K562 (cell line): ENCODE data around the gene GAS2L1. TPM values are rescaled to one million over a fixed set of nuclear protein-coding genes. Genes with fewer than 3 reads are reported as not detected.
A peak's percentile ranks its signal among the peaks of the same experiment; 100 is the strongest.

Experiments used
- ATAC-seq: fragments of 200-7000 bp; cut with Tn5 transposase; 3 replicates; pipeline ENCODE4 v1.9.1; 2020; ENCODE audit warnings: moderate library complexity
- BruUV-seq: library from RNA; stranded (reverse); fragments of 400-500 nt; replicated peaks from 2 replicates; lab custom pipeline; 2021; lab: Mats Ljungman, UMichigan
- CTCF ChIA-PET: fragments of 300-600 bp; formaldehyde crosslinking; extraction: SDS; loops from one replicate; lab custom pipeline; 2021; ENCODE audit warnings: low intra/inter-chr PET ratio; lab: Yijun Ruan, JAX
- POLR2A ChIA-PET: fragments of 300-600, 350-650 bp; sonication (Branson Sonifier 250); formaldehyde crosslinking; extraction: SDS; loops from one replicate; lab custom pipeline; 2021; ENCODE audit warnings: antibody characterized with exemption, inconsistent platforms; lab: Yijun Ruan, JAX
- DNase-seq, 4 experiments: peaks; one replicate each; pipeline versions ENCODE4 v3.0.0 to v3.0.0-alpha.2; 2011 to 2018; ENCODE audit warnings: low spot score in 3 of 4, mixed read lengths in 3 of 4; ENCODE audit errors: extremely low read depth in 1 of 4
- FAIRE-seq: peaks from 2 replicates; lab custom pipeline; 2011; peaks lifted over from hg19 to GRCh38; lab: Jason Lieb, UNC
- H2AFZ ChIP-seq: 2 replicates; pipeline ENCODE4 v1.6.0; 2011; ENCODE audit warnings: low read depth, low read length, control low read depth, inconsistent platforms
- H3K27ac ChIP-seq: fragments of 200-600 bp; 3 replicates; pipeline ENCODE4 v1.8.0; 2011; ENCODE audit warnings: low read depth, mild to moderate bottlenecking, control low read depth, inconsistent platforms, low read length, moderate library complexity, mixed read lengths; ENCODE audit errors: extremely low read depth
- H3K27me3 ChIP-seq, 2 experiments: fragments of 300-600 bp in 1 of 2; 2 replicates in 1 of 2; 3 replicates in 1 of 2; pipeline versions ENCODE4 v1.6.0 to v1.8.0; 2011; ENCODE audit warnings: inconsistent platforms in 2 of 2, low read length in 2 of 2, mild to moderate bottlenecking in 1 of 2, mixed read lengths in 1 of 2, moderate library complexity in 1 of 2; ENCODE audit not compliant: control insufficient read depth in 2 of 2, insufficient read depth in 2 of 2
- H3K36me3 ChIP-seq: fragments of 300-600 bp; 3 replicates; pipeline ENCODE4 v1.8.0; 2011; ENCODE audit warnings: mild to moderate bottlenecking, low read length, inconsistent platforms; ENCODE audit not compliant: control insufficient read depth, insufficient read depth
- H3K4me1 ChIP-seq, 2 experiments: fragments of 200-600 bp in 1 of 2; replicated peaks in 1 of 2; 2 replicates in 1 of 2; 3 replicates in 1 of 2; pipeline versions ENCODE4 v1.5.1 to v1.8.0; 2011; ENCODE audit warnings: inconsistent platforms in 2 of 2, low read length in 2 of 2, mild to moderate bottlenecking in 1 of 2, mixed read lengths in 1 of 2, moderate library complexity in 1 of 2; ENCODE audit not compliant: control insufficient read depth in 2 of 2, insufficient read depth in 2 of 2
- H3K4me2 ChIP-seq: 2 replicates; pipeline ENCODE4 v1.6.1; 2011; ENCODE audit warnings: low read length, control low read depth, inconsistent platforms, mixed read lengths; ENCODE audit not compliant: insufficient read depth
- H3K4me3 ChIP-seq: fragments of 200-600 bp; sonication (generic), shearing (Covaris generic); 2 replicates; pipeline ENCODE4 v1.5.1; 2016; ENCODE audit warnings: control low read depth, inconsistent platforms
- H3K79me2 ChIP-seq: fragments of 200-600 bp; 3 replicates; pipeline ENCODE4 v1.8.0; 2011; ENCODE audit warnings: low read length, inconsistent platforms; ENCODE audit not compliant: control insufficient read depth, insufficient read depth
- H3K9ac ChIP-seq, 2 experiments: 2 replicates each; pipeline versions ENCODE4 v1.6.0 to v1.6.1; 2011; ENCODE audit warnings: low read depth in 2 of 2, low read length in 2 of 2, control low read depth in 1 of 2, inconsistent platforms in 1 of 2, mild to moderate bottlenecking in 1 of 2, mixed read lengths in 1 of 2; ENCODE audit not compliant: insufficient read depth in 1 of 2
- H3K9me1 ChIP-seq: one replicate; pipeline ENCODE4 v1.6.0; 2011; ENCODE audit warnings: inconsistent platforms, mild to moderate bottlenecking, low read length, moderate library complexity; ENCODE audit not compliant: control insufficient read depth, insufficient read depth
- H3K9me3 ChIP-seq: replicated peaks from 2 replicates; pipeline ENCODE4 v1.5.1; 2011; ENCODE audit warnings: low read depth, low read length, inconsistent platforms; ENCODE audit not compliant: control insufficient read depth, insufficient read depth
- H4K20me1 ChIP-seq: replicated peaks from 2 replicates; pipeline ENCODE4 v1.6.1; 2011; ENCODE audit warnings: low read length, inconsistent platforms, mixed read lengths; ENCODE audit not compliant: control insufficient read depth, insufficient read depth
- RBM22 ChIP-seq: fragments of 200-400 bp; formaldehyde crosslinking; IDR thresholded peaks from 2 replicates; pipeline ENCODE4 v1.6.1; 2018; ENCODE audit warnings: low read length, low read depth; ENCODE audit not compliant: poor library complexity, severe bottlenecking
- ZBTB7A ChIP-seq: IDR thresholded peaks from 2 replicates; pipeline ENCODE4 v1.6.1; 2011; ENCODE audit warnings: low read depth, mild to moderate bottlenecking, low read length, moderate library complexity, borderline replicate concordance; ENCODE audit not compliant: control insufficient read depth
- ZKSCAN1 ChIP-seq: fragments of 150-350 bp; IDR thresholded peaks from 2 replicates; pipeline ENCODE4 v1.6.1; 2016; ENCODE audit warnings: low read depth, low read length
- ZNF277 ChIP-seq: fragments of 250-450 bp; sonication (Bioruptor Pico); IDR thresholded peaks from 2 replicates; pipeline ENCODE4 v1.8.0; 2022; ENCODE audit warnings: inconsistent platforms, mild to moderate bottlenecking, moderate library complexity, borderline replicate concordance
- ZNF740 ChIP-seq, 3 experiments: fragments of 200-800 bp in 1 of 3; sonication (Bioruptor generic) in 1 of 3; sonication (generic) in 1 of 3; formaldehyde crosslinking in 1 of 3; IDR thresholded peaks; 2 replicates each; pipeline versions ENCODE4 v1.6.1 to v1.8.0; 2016 to 2022; ENCODE audit warnings: mild to moderate bottlenecking in 2 of 3, missing compliant biosample characterization in 2 of 3, missing genetic modification characterization in 2 of 3, missing genetic modification reagents in 1 of 3
- WGBS: fragments of 100-300 bp; shearing (Covaris generic); methylation state at CpG from one replicate; pipeline ENCODE4 v1.1.6; 2016; ENCODE audit warnings: low coverage, mixed read lengths; ENCODE audit not compliant: insufficient coverage; ENCODE audit errors: missing lambda C conversion rate; 5-methylcytosine and 5-hydroxymethylcytosine counted together
- in situ Hi-C: fragments of 300-500 bp; cut with MboI; formaldehyde crosslinking; loops from 4 replicates; pipeline ENCODE4 v1.15.0; 2018; ENCODE audit warnings: inconsistent platforms, mixed read lengths
- intact Hi-C: fragments of 100-400 bp; cut with micrococcal nuclease; formaldehyde crosslinking; loops from 2 replicates; pipeline ENCODE4 v1.14.2; 2022
- polyA plus RNA-seq, 8 experiments: library from polyadenylated mRNA; depleted of rRNA in 4 of 8; stranded (reverse) in 5 of 8; unstranded in 3 of 8; fragments of >200 nt; fragmentation: Nextera tagmentation in 2 of 8; fragmentation: Illumina TruSeq in 1 of 8; extraction: Ambion mirVana in 2 of 8; extraction: Trizol in 1 of 8; gene quantifications; 2 replicates each; pipeline versions ENCODE4 v1.2.1 to v1.2.3, GENCODE V29; 2011 to 2014; ENCODE audit warnings: inconsistent platforms in 1 of 8, missing spikeins in 1 of 8
- total RNA-seq, 7 experiments: library from RNA; depleted of rRNA in 6 of 7; stranded (reverse); fragments of >200 nt in 6 of 7; fragmentation: Illumina TruSeq in 2 of 7; extraction: Trizol in 2 of 7; gene quantifications; 2 replicates each; pipeline versions ENCODE4 v1.2.1 to v1.2.3, GENCODE V29; 2011 to 2021; ENCODE audit warnings: low replicate concordance in 1 of 7

Gene GAS2L1
- total and polyA plus RNA-seq, 9 of the 15 experiments (the other 6 are each of a cell fraction or from before 2014, with no cell fraction given) = 0.56 to 19.7 (median 3.2) TPM

DNA sequence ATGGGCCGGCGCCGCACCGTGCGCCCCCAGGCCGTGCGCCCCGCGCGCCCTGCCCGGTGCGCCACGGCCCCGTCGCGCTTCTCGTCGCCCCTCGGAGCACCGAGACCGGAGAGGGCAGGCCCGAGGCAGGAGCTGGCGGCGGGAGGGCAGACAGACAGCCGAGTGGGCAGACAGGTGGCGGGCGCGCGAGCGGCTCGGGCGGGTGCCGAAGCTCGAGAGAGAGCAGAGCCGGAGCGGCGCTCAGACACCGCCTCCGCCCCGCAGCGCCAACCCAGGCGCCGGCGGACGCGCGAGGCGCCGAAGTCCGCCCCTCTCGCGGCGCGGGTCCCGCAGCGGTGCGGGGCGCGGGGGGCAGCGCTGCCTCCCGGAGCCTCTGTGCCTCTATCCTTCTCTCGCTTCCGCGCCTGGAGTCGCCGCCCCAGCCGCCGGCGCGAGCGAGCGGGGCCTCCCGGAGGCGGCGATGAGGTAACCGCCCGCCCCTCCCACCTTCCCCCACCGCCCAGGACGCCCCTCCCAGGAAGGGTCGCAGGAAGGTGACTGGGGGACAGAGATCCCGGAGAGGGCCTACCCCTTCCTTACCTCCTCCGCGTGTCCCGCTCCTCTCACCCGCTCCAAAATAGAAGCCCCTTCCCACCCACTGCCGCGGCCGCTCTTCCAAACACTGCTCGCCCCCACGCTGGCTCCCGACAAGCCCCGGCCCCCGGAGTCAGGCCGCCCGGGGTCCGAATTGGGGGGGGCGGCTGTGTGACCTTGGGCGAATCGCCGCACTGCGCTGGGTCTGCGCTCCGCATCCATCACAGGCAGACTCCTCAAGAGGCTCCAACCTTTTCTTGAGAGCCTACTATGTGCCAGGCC, 9.1 kb downstream of the GAS2L1 start, which contains the start of gene RASL10A:
Gene RASL10A, minus strand, starts transcription at position 412 of the 855 bp plus-strand sequence. CDS start 451 bp downstream, outside the sequence.
- ATAC-seq (no peak), FAIRE-seq (no peak), DNase-seq (peak in 2 of 4 experiments; percentile 46 to 51)
- in situ Hi-C loops = no loop called here
- TF ChIP-seq ZBTB7A (peak; percentile 44; the same call in 1 of the 2 replicates), ZKSCAN1 (peak; percentile 74; the same call in 1 of the 2 replicates), ZNF740 (CRISPR knock-in tag; IDR thresholded peaks at IDR 0.05) (0 out of 2 replicates have a peak, but pooled peaks have one; percentile 27), ZNF740 (tag; IDR thresholded peaks at IDR 0.05) (no peak), ZNF277 (no peak), RBM22 (no peak)
- intact Hi-C loops = no loop called here
- ChIA-PET CTCF (no interaction called here), POLR2A (no interaction called here)
- Histone ChIP-seq H3K79me2 (no peaks in the 10 kb centered on the region), H3K4me3 (no peak within 1 kb of the TSS), H3K27ac (no peak within 1 kb of the TSS), H2AFZ (no peak within 1 kb of the TSS), H3K4me2 (no peak within 1 kb of the TSS), H3K4me1 (peaks cover 4 to 45% of the 10 kb centered on the region in 2 experiments; a peak in 4 of 5 replicates), H3K9ac (peak within 1 kb of the TSS in 1 of 2 experiments; percentile 35; a peak in 2 of 4 replicates), H3K36me3 (0 out of 3 replicates have a peak, but pooled peaks cover 2% of the 10 kb centered on the region), H3K27me3 (no peaks in the 10 kb centered on the region), H4K20me1 (no peaks in the 10 kb centered on the region), H3K9me3 (no peaks in the 10 kb centered on the region), H3K9me1 (no peaks in the 10 kb centered on the region)
- BruUV-seq = no TSS peak
- WGBS = 36% methylated on average over 21 of the region's 103 CpGs
